Stimulated activated naive CD8-positive, alpha-beta T cell treated with anti-CD3 and anti-CD28 coated beads, Interleukin-15, Interleukin-2, amounts not matched to agents 100 ng/mL and 50 ng/mL, for 24 hours (primary cell): Measurements from ENCODE around the gene DDOST.

Experiments
- H3K27ac Mint-ChIP-seq: one replicate; pipeline ENCODE4 v1.8.0; 2021; ENCODE audit warnings: mild to moderate bottlenecking, mixed read lengths
- H3K27me3 Mint-ChIP-seq: one replicate; pipeline ENCODE4 v1.8.0; 2021; ENCODE audit warnings: mixed read lengths
- H3K36me3 Mint-ChIP-seq: one replicate; pipeline ENCODE4 v1.8.0; 2021; ENCODE audit warnings: low read depth, mixed read lengths
- H3K4me1 Mint-ChIP-seq: one replicate; pipeline ENCODE4 v1.8.0; 2021; ENCODE audit warnings: low read depth, mixed read lengths
- H3K4me3 Mint-ChIP-seq: one replicate; pipeline ENCODE4 v1.8.0; 2021; ENCODE audit warnings: mild to moderate bottlenecking, mixed read lengths
- H3K9me3 Mint-ChIP-seq: one replicate; pipeline ENCODE4 v1.8.0; 2021; ENCODE audit warnings: mixed read lengths

The DDOST gene

DNA sequence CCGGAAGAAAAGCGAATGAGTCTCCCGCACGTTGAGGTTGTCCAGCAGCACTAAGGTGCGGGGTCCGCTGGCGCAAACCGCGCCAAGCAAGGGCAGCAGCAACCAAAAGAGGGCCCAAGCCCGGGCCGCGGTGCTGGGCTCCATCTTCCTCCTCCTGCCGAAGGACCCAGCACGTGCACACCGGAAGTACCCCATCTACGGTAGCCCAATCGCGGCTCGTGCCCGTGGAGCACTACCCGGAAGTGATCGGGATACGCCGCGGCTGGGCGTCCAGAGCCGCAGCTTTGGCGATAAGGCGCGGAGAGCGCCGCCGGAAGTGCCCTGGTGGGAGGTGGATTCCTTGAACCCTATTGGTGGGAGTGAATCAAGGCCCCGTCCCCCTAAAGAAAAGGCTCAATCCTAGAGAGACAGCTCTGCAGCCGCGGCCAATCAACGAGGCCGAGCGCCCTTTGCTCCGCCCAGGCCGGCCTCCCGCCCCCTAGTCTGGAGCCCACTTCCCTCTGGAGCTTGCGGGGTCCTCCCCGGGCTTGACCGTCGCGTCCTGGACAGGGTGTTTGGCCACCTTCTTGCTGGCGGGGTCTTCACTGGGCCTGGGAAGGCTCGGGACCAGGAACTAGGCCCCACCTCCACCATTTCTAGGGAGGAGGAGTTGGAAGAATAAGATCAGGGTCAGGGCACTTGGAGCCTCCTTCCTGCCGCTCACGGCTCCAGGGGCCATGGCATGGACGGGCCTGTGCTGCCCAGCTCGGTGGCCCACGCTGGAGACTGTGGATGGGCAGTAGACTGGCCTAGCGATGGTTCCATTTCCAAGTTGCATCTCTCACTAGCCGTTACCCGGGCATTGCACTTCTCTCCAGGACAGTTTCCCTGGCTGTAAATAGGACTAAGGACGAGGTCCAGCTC, at the start of gene DDOST:
Gene DDOST (minus strand): TSS at position 163 of the 903 bp plus-strand sequence. CDS start 19 bp downstream, at position 144.
- H3K4me1 Mint-ChIP-seq: peaks cover 48% of the 10 kb centered on the region
- no peaks in the 10 kb centered on the region for H3K9me3 Mint-ChIP-seq
- H3K27ac Mint-ChIP-seq: peak within 1 kb of the TSS; percentile 98
- no peaks in the 10 kb centered on the region for H3K27me3 Mint-ChIP-seq
- peaks cover 34% of the 10 kb centered on the region for H3K36me3 Mint-ChIP-seq
- H3K4me3 Mint-ChIP-seq: peak within 1 kb of the TSS; percentile 99

DNA sequence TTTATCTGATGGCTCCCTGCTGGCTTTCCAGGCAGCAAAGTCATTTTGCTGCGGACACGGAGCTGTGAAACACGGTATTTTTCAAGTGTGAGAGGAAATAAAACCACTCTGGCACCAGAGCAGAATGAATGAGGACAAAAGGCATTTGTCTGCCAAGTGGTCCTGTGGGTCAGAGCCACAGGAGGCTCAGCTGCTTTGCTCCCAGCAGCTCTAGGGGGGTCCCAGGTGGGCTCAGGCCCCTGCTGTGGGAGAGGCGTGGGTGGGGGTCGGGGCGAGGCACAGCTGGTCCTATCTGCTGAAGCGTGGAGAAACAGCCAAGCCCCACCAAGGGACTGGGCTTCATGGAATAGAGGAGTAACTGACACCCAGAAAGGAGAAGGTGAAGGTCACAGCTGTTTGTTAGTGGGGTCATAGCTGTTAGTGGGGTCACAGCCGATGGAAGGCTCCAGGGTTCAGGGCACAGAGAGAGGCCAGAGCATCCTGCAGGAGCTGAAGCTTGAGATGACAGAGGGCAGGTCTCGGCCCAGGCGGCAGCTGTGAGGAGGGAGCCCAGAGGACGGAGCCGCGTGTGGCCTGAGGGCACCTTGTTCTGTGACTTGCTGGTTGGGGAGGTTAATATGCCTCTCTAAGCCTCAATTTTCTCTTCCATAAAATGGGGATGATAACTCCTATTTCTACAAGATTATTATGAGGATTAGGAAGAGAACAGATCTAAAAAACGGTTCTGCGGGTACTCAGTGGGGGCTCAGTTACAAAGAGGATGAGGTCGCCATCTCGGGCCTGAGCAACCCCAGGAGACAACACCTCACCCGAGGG, 49.5 kb upstream of the DDOST start:
- H3K9me3 Mint-ChIP-seq: no peaks in the 10 kb centered on the region
- H3K4me3 Mint-ChIP-seq: no peak overlapping the region
- H3K27ac Mint-ChIP-seq: no peak overlapping the region
- peaks cover 9% of the 10 kb centered on the region for H3K27me3 Mint-ChIP-seq
- H3K4me1 Mint-ChIP-seq: no peaks in the 10 kb centered on the region
- H3K36me3 Mint-ChIP-seq: no peaks in the 10 kb centered on the region

DNA sequence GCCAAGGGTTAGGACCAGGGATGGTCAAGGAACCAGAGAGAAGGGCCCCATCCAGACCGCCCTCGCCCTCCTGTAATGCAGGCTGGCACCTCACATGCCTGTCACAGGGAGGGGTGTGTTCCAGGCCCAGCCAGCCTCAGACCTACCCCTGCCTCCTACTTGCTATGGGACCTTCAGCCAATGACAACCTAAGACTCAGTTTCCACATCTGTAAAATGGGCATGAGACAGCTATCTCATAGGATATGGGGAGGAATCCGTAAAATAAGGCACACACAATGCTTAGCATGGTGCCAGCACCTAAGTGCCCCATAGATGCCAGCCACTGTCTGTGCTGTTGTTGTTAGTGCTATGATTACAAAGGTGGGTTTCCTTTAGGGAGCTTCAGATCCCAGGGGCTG, 48.7 kb upstream of the DDOST start:
- H3K9me3 Mint-ChIP-seq: no peaks in the 10 kb centered on the region
- H3K36me3 Mint-ChIP-seq: no peaks in the 10 kb centered on the region
- H3K27ac Mint-ChIP-seq: no peak overlapping the region
- H3K4me3 Mint-ChIP-seq: no peak overlapping the region
- no peaks in the 10 kb centered on the region for H3K4me1 Mint-ChIP-seq
- peaks cover 1% of the 10 kb centered on the region for H3K27me3 Mint-ChIP-seq

DNA sequence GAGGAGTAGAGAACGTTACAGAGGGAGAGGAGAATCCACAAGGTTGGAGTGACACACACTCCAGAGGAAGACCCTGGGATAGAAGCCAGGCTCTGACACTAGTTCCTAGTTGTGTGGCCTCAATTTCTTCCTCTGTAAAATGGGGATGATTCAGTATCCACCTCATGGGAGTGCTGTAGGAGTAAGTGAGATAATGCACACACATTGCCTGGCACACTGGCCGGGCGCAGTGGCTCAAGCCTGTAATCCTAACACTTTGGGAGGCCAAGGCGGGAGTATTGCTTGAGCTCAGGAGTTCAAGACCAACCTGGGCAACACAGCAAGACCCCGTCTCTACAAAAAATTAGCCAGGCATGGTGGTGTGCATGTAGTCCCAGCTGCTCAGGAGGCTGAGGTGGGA, 47.7 kb upstream of the DDOST start:
- no peaks in the 10 kb centered on the region for H3K36me3 Mint-ChIP-seq

DNA sequence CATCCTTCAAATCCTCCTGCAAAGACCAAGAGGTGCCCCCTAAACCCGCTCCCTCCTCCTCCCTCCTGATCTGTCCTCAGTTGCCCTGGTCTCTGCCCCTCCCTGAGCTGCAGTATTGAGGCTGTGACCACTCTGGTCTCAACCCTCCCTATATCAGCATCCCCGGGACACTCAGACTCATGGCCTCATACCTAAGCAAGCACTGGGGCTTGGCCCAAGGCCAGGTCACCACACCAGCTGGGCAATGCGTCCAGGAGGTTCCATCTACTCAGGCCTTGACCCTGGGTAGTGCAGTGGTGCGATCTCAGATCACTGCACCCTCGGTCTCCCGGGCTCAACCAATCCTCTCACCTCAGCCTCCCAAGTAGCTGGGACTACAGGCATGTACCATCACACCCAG, 46.9 kb upstream of the DDOST start:
- Mint-ChIP-seq H3K4me3 (no peak overlapping the region), H3K36me3 (no peaks in the 10 kb centered on the region)

More for the DNA sequence above, 47.7 kb upstream of the DDOST start:
- no peak overlapping the region for H3K27ac Mint-ChIP-seq
- H3K4me1 Mint-ChIP-seq: no peaks in the 10 kb centered on the region
- H3K9me3 Mint-ChIP-seq: no peaks in the 10 kb centered on the region
- no peaks in the 10 kb centered on the region for H3K27me3 Mint-ChIP-seq
- H3K4me3 Mint-ChIP-seq: no peak overlapping the region

DNA sequence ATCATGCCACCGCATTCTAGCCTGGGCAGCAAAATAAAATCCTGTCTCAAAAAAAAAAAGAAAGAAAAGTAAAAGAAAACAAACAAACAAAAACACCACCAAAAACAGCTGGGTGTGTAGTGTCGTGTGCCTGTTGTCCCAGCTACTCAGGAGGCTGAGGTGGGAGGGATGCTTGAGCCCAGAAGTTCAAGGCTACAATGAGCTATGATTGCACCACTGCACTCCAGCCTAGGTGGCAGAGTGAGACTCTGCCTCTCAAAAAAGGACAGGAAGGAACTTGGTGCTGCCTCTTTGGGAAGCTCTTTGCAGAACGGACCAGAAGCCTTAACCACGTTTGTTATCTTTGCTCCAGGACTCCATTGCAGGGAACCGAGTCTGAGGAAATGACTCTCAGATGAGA, 45.7 kb upstream of the DDOST start:
- Mint-ChIP-seq H3K27me3 (peaks cover 6% of the 10 kb centered on the region), H3K4me3 (no peak overlapping the region)

More for the DNA sequence above, 46.9 kb upstream of the DDOST start:
- Mint-ChIP-seq H3K9me3 (no peaks in the 10 kb centered on the region), H3K27ac (no peak overlapping the region), H3K4me1 (no peaks in the 10 kb centered on the region), H3K27me3 (peaks cover 4% of the 10 kb centered on the region)

DNA sequence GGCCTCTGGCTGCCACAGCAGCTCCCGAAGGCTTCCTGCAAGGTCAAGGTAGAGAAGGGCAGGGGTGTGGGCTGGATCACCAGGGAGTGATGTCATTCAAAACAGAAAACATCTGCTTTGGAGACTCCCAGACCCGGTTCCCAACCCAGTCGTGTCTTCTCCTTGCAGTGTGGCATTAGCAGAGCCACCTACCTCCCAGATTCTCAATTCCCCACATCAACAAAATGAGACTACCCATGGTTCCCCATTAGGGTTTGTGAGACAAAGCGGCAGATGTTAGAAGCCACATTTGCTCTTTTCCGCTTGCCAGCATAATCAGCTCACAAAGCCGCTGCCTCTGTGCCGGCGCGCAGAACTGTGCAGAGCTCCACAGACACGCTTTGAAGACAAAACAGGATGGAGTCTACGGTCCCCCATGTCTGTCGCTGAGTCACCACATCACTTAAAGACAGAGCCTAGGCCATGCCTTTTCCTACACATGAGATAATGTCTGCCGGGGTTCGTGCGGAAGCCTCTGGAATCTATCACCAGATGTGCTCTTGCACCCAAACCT, 44.1 kb upstream of the DDOST start:
- H3K4me1 Mint-ChIP-seq: no peaks in the 10 kb centered on the region
- H3K4me3 Mint-ChIP-seq: no peak overlapping the region
- H3K27me3 Mint-ChIP-seq: peaks cover 6% of the 10 kb centered on the region
- H3K36me3 Mint-ChIP-seq: no peaks in the 10 kb centered on the region
- no peak overlapping the region for H3K27ac Mint-ChIP-seq
- H3K9me3 Mint-ChIP-seq: no peaks in the 10 kb centered on the region

More for the DNA sequence above, 45.7 kb upstream of the DDOST start:
- no peak overlapping the region for H3K27ac Mint-ChIP-seq
- H3K36me3 Mint-ChIP-seq: no peaks in the 10 kb centered on the region
- no peaks in the 10 kb centered on the region for H3K4me1 Mint-ChIP-seq
- no peaks in the 10 kb centered on the region for H3K9me3 Mint-ChIP-seq

DNA sequence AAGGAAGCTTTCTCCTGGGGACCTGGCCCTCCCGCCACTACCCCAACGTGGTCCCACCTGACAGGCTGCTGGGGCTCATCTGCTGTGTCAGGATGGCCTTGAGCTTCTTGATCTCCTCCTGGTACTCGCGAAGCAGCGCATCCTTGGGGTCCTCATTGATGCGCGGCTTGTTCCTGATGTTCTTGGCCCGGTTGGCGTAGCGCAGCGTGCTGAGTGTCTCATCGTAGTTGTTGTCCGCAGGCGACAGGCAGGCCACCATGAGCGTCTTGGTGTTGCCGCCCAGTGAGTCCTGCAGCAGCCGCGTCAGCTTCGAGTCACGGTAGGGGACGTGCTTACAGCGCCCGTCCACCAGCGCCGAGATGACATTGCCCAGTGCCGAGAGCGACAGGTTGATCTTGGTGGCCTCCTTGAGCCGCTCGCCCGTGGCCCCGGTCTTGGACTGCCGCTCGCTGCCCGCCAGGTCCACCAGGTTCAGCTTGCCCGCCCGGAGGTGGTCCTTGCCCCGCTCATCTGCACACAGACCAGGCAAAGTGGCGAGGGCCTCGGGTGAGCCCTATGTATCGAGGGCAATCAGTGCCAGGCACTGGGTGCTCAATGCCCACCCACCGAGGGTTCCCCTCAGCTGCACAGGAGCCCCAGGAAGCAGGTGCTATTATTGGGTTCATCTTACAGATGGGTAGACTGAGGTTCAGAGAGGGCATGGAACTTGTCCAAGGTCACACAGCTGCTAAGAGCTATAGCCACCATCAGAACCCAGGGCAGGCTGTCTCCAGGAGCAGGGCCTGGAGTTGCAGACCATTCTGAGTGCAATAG, 43.4 kb upstream of the DDOST start:
- peaks cover 6% of the 10 kb centered on the region for H3K27me3 Mint-ChIP-seq
- no peak overlapping the region for H3K27ac Mint-ChIP-seq
- H3K4me1 Mint-ChIP-seq: no peaks in the 10 kb centered on the region
- no peak overlapping the region for H3K4me3 Mint-ChIP-seq
- no peaks in the 10 kb centered on the region for H3K36me3 Mint-ChIP-seq
- H3K9me3 Mint-ChIP-seq: no peaks in the 10 kb centered on the region

DNA sequence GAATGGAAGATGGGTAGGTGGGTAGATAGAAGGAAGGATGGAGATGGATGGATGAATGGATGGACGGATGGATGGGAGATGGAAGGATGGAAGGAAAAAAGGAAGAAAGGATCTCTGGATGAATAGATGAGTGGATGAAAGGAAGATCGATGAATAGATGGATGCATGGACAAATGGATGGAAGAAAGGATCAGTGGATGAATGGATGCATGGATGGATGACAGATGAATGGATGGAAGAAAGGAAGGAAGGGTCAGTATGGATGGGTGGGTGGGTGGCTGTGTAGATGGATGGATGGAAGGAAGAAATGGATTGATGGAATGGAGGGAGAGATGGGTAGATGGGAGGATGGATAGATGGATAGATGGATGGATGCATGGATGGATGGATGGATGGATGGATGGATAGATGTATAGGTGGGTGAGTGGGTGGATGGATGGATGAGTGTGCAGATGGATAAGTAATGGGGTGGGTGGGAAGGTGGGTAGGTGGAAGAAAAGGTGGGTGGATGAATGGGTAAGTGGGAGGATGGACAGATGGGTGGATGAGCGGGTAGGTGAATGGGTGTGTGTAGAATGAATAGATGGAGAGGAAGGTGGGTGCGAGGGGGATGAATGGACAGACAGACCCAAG, 42.1 kb upstream of the DDOST start:
- Mint-ChIP-seq H3K4me1 (no peaks in the 10 kb centered on the region), H3K9me3 (no peaks in the 10 kb centered on the region), H3K27me3 (peaks cover 6% of the 10 kb centered on the region), H3K4me3 (no peak overlapping the region), H3K27ac (no peak overlapping the region), H3K36me3 (no peaks in the 10 kb centered on the region)

DNA sequence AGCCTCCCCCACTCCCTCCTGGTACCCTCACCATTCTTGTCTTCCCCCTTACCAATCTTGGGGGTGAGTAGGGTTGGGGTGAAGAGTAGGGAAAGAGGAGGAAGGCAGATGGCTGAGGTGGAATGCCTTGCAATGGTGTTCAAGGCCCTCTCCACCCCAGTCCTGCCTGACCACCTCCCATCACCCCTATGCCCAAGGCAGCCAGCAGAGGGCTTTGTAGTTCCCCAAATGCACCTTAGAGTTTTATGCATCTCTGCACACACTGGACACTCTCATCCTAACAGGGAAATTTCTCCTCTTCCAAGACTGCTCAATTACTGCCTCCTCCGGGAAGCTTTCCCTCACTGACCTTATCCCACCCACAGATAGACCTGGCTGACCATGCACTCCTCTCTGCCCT, 41.2 kb upstream of the DDOST start:
- H3K4me1 Mint-ChIP-seq: no peaks in the 10 kb centered on the region
- H3K9me3 Mint-ChIP-seq: no peaks in the 10 kb centered on the region
- H3K36me3 Mint-ChIP-seq: no peaks in the 10 kb centered on the region
- H3K4me3 Mint-ChIP-seq: no peak overlapping the region
- H3K27me3 Mint-ChIP-seq: peaks cover 6% of the 10 kb centered on the region
- no peak overlapping the region for H3K27ac Mint-ChIP-seq

DNA sequence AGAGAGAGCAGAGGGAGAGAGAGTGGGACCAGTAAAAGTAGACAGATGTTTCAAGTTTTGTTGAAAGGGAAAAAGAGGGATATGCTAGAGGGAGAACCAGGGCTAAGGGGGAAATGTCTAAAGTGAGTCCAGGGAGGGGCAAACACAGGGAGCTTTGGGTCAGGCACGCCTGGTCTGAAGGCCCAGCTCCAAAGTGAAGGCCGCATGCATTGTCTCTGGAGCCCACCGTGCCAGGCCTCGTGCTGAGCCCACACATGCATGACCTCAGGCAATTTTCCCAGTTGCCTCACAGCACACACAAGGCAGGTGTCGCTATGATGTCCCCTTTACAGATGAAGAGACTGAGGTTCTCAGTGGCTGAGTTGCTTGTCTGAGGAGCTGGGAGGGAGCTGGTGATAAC, 40.7 kb upstream of the DDOST start:
- Mint-ChIP-seq H3K27ac (no peak overlapping the region), H3K9me3 (no peaks in the 10 kb centered on the region), H3K4me1 (no peaks in the 10 kb centered on the region), H3K4me3 (no peak overlapping the region), H3K27me3 (peaks cover 6% of the 10 kb centered on the region), H3K36me3 (no peaks in the 10 kb centered on the region)

DNA sequence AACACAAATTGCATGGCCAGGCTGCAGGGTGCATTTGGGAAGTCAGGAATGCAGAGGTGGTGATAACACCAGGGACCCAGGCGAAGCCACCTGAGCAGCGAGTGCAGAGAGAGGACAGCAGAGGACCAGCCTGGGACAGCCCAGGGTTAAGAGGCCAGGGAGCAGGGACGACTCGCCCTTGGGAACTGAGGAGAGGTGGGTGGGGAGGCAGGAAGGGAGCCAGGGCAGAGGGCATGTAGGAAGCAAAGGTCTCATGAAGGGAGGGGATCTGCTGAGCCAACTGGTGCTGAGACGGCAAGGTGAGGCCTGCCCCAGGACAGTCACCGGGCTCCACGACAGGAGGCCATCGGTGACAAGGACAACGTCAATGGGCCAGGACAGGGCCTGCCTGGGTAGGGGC, 40.3 kb upstream of the DDOST start:
- H3K4me1 Mint-ChIP-seq: no peaks in the 10 kb centered on the region
- no peak overlapping the region for H3K4me3 Mint-ChIP-seq
- H3K27me3 Mint-ChIP-seq: peaks cover 6% of the 10 kb centered on the region
- no peak overlapping the region for H3K27ac Mint-ChIP-seq
- H3K9me3 Mint-ChIP-seq: no peaks in the 10 kb centered on the region
- H3K36me3 Mint-ChIP-seq: no peaks in the 10 kb centered on the region

DNA sequence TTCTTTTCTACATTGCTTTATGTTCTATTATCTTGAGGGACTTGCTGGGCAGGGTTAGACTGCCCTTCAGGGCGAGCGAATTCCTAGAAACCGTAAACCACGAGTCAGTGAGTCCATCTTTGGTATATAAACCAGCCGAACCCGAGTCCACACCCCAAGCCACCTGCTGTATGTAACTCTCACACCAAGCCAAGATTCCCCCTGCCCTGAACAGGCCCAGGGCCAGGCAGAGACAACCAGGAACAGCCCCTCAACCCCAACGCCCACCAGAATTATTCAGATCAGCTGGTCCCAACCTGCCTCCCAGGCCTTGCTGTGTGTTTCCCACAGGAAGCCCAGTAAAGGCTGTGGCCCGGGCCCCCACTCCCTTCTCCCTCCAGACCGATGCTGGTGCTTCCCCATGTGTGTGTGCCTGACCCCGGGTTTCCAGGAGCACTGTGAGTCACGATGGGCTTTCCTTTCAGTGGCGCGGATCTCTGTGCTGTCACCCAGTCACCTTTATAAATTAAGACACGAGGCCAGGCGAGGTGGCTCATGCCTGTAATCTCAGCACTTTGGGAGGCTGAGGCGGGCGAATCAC, 39.6 kb upstream of the DDOST start:
- H3K27ac Mint-ChIP-seq: no peak overlapping the region
- H3K27me3 Mint-ChIP-seq: peaks cover 6% of the 10 kb centered on the region
- H3K4me1 Mint-ChIP-seq: peaks cover 6% of the 10 kb centered on the region
- H3K4me3 Mint-ChIP-seq: no peak overlapping the region
- H3K9me3 Mint-ChIP-seq: no peaks in the 10 kb centered on the region
- H3K36me3 Mint-ChIP-seq: no peaks in the 10 kb centered on the region

DNA sequence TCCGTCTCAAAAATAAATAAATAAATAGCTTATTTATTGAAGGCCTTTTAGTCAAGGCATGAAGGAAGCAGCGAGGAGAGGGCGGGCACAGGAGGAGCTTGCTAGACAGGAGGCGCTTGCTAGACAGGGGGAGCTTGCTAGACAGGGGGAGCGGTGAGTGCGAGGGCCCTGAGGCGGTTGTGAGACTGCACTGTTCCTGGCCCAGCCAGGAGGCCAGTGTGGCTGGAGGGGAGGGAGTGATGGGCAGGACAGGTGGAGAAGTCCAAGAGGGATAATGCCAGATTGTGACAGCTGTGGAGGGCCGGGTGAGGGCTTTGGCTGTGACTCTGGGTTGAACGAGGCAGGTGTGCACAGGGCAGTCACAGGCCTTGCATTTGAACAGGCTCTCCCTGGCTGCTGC, 38.4 kb upstream of the DDOST start:
- H3K9me3 Mint-ChIP-seq: no peaks in the 10 kb centered on the region

More for the DNA sequence above, 38.4 kb upstream of the DDOST start:
- peaks cover 6% of the 10 kb centered on the region for H3K27me3 Mint-ChIP-seq
- H3K36me3 Mint-ChIP-seq: no peaks in the 10 kb centered on the region
- H3K4me1 Mint-ChIP-seq: peaks cover 6% of the 10 kb centered on the region
- H3K27ac Mint-ChIP-seq: no peak overlapping the region
- no peak overlapping the region for H3K4me3 Mint-ChIP-seq
